ENCODE data around the gene USP32.

USP32 gene

DNA sequence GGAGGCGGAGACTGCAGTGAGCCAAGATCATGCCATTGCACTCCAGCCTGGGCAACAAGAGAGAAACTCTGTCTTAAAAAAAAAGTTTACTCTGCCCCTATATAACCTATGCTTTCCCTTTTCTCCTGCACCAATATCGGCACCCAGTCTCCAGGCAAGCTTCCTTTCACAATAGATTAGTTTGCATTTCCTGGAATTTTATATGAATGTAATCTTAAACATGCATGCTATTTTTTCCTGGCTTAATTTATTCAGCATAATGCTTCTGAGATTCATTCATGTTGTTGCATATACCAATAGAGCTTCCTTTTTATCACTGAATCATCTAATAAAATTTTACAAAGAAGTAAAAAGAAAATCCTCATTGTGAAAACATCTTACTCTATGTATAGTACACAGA is 59.4 kb downstream of the USP32 start:
- TF ChIP-seq, protein P1, sequence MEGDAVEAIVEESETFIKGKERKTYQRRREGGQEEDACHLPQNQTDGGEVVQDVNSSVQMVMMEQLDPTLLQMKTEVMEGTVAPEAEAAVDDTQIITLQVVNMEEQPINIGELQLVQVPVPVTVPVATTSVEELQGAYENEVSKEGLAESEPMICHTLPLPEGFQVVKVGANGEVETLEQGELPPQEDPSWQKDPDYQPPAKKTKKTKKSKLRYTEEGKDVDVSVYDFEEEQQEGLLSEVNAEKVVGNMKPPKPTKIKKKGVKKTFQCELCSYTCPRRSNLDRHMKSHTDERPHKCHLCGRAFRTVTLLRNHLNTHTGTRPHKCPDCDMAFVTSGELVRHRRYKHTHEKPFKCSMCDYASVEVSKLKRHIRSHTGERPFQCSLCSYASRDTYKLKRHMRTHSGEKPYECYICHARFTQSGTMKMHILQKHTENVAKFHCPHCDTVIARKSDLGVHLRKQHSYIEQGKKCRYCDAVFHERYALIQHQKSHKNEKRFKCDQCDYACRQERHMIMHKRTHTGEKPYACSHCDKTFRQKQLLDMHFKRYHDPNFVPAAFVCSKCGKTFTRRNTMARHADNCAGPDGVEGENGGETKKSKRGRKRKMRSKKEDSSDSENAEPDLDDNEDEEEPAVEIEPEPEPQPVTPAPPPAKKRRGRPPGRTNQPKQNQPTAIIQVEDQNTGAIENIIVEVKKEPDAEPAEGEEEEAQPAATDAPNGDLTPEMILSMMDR (IDR thresholded peaks at IDR 0.05; ENCODE audit: extremely low read depth, insufficient read depth, missing control alignments) = no peak
- no peak for DNase-seq (ENCODE audit: low spot score)
- in situ Hi-C loops (cut with MboI; ENCODE audit: low pct_unique_long_range_greater_than_20kb, low sequenced_read_pairs, unreplicated experiment) = no loop called here

DNA sequence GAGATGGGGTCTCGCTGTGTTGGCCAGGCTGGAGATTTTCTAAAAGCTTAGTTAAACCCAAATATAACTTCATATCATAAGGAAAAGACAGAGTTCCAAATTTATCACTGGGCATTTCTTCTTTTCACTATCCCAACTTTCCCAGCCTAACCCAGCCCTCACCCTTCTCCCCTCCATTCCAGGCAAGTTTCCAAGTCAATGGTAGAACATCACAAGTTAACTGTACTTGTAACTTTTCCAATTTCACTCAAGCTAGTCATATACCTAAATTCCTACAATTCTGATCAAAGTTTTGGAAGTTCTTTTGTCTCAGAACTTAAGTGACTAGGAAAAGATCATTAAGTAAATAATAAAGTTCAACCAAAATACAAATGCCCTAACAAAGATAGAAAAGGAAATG is 61.2 kb downstream of the USP32 start:
- DNase-seq (ENCODE audit: low spot score) = no peak
- in situ Hi-C loops (cut with MboI; ENCODE audit: low pct_unique_long_range_greater_than_20kb, low sequenced_read_pairs, unreplicated experiment) = no loop called here
- TF ChIP-seq, protein P1 (IDR thresholded peaks at IDR 0.05; ENCODE audit: extremely low read depth, insufficient read depth, missing control alignments) = no peak

DNA sequence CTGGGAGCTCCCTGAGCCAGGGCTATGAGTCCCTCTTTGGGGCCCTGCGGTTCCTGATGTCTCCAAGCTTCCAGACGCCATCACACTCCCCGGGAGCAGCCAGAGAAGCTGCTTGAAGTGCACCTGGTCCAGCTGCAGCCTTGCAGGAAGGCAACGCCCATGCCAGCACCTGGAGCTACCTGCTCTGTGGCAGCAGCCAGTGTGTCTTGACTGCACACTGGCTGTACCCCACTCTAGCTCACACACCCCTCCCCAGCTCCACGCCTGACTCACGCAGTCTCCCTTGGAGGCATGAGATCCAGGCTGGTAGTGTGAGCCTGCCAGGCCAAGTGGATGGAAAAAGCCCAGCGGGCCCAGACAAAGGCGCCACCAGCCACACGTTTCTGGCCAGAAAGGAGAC is 63.3 kb downstream of the USP32 start:
- TF ChIP-seq, protein P1 (IDR thresholded peaks at IDR 0.05; ENCODE audit: extremely low read depth, insufficient read depth, missing control alignments) = no peak
- DNase-seq (ENCODE audit: low spot score) = no peak
- in situ Hi-C loops (cut with MboI; ENCODE audit: low pct_unique_long_range_greater_than_20kb, low sequenced_read_pairs, unreplicated experiment) = no loop called here

DNA sequence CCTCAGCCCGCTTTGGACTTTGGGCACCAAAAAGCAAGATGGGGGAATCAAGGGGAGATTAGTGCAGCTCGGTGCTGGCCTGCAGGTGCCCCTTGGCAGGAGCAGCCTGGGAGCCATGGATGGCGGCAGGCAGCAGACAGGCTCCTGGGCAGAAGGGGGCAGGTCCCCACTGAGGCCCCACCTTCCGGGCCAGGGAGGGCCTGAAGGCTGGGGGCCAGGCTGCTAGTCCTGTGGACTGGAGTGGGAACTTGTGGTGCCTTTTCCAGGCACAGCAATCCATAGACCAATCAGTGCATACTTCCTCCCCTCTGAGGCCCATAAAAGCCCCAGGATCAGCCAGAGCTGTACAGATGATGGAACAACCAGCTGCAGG is 64.0 kb downstream of the USP32 start:
- in situ Hi-C loops (cut with MboI; ENCODE audit: low pct_unique_long_range_greater_than_20kb, low sequenced_read_pairs, unreplicated experiment) = no loop called here
- TF ChIP-seq, protein P1 (IDR thresholded peaks at IDR 0.05; ENCODE audit: extremely low read depth, insufficient read depth, missing control alignments) = no peak
- DNase-seq (ENCODE audit: low spot score) = no peak

DNA sequence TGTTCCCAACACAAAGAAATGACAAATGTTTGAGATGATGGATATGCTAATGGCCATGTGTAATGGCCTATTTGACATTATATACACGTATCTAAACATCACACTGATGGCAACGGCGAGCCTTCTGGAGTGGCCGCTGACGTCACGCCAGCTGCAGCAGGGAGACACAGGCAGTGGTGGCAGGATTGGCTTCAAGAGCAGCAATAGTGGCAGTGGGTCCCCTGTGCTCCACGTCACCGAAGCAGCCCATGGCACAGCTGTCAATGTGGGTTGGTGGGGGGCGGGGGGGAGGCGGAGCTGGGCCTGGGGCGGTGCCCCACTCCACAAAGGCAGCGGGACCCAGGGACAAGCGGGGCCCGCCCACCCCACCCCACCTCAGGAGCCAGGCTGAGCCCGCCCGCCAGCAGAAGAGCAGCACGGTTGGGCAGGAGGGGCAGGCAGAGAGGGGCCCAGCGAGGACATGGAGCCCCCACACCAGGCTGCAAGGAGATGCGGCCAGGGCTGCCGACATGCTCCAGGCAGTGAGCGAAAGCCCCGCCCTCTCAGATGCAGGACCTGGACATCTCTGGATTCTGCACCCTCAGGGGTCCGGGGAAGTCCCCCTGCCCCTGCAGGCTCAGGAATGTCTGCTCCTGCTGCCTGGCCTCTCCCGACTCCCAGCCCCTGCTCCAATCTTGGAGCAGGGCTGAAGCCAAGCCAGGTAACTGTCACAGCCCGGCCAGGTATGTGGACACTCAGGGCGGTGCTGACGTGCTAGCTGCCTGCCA is 64.6 kb downstream of the USP32 start:
- in situ Hi-C loops (cut with MboI; ENCODE audit: low pct_unique_long_range_greater_than_20kb, low sequenced_read_pairs, unreplicated experiment) = no loop called here
- no peak for DNase-seq (ENCODE audit: low spot score)

DNA sequence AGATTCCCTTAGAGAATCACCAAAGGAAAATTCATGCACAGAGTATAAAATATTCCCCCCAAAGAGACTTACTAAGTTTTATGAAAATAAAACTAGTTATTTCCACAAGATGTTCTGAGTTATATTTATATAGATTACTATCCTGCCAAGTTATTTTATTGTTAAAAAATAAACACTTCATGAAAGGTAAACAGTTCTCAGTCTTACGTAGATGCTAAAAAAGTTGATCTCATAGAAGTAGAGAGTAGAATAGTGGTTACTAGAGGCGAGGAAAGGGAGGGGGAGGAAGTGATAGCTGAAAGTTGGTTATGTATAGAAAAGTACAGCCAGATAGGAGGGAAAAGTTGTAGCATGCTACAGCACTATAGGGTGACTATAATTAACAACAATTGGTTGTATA is 65.2 kb downstream of the USP32 start:
- in situ Hi-C loops (cut with MboI; ENCODE audit: low pct_unique_long_range_greater_than_20kb, low sequenced_read_pairs, unreplicated experiment) = no loop called here
- DNase-seq (ENCODE audit: low spot score) = no peak
- TF ChIP-seq, protein P1 (IDR thresholded peaks at IDR 0.05; ENCODE audit: extremely low read depth, insufficient read depth, missing control alignments) = no peak

More for the DNA sequence above, 64.6 kb downstream of the USP32 start:
- TF ChIP-seq, protein P1 (IDR thresholded peaks at IDR 0.05; ENCODE audit: extremely low read depth, insufficient read depth, missing control alignments) = no peak

Measured in GM13977 (cell line).